Muscle layer of duodenum (tissue), 2 donors: ENCODE data around the gene LSAMP.

Source experiments
- H3K27ac ChIP-seq: one replicate; pipeline ENCODE4 v1.7.0; 2013; ENCODE audit warnings: mild to moderate bottlenecking, low read length
- H3K27me3 ChIP-seq: one replicate; pipeline ENCODE4 v1.7.0; 2013; ENCODE audit warnings: low read depth, mild to moderate bottlenecking, control low read depth, low read length
- H3K36me3 ChIP-seq, 2 donors: one replicate each; pipeline ENCODE4 v1.7.0; 2013; ENCODE audit warnings: low read length in 2 of 2, control low read depth in 1 of 2, mild to moderate bottlenecking in 1 of 2; ENCODE audit not compliant: insufficient read depth in 2 of 2, control insufficient read depth in 1 of 2
- H3K4me1 ChIP-seq, 2 donors: one replicate each; pipeline ENCODE4 v1.7.0; 2013; ENCODE audit warnings: low read length in 2 of 2, mild to moderate bottlenecking in 2 of 2, control low read depth in 1 of 2, moderate library complexity in 1 of 2; ENCODE audit not compliant: insufficient read depth in 2 of 2, control insufficient read depth in 1 of 2
- H3K4me3 ChIP-seq, 2 donors: one replicate each; pipeline ENCODE4 v1.7.0; 2013; ENCODE audit warnings: low read length in 2 of 2, low read depth in 1 of 2, mild to moderate bottlenecking in 1 of 2
- H3K9me3 ChIP-seq, 2 donors: one replicate each; pipeline ENCODE4 v1.7.0; 2013; ENCODE audit warnings: low read length in 2 of 2, control low read depth in 1 of 2, mild to moderate bottlenecking in 1 of 2; ENCODE audit not compliant: control insufficient read depth in 1 of 2
- donor health status: healthy.

Gene LSAMP

DNA sequence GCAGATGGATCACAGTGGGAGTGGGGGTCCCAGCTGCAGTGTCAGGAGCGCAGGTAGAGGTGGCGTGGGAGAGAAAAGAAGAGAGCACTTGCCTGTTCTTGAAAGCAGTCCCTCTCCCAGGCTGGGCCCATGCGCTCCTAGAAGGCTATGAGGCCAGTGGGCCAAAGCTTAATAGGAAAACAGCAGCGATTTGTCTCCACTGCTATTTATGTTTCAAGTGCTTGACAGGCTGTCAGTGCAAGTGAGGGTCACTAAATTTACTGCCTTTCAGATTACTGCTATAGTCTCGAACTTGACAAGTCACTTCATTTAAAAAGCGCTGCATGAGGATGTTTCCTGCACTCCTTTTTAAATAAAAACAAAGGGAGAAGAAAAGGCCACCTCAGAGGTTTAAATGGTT lies 582.4 kb downstream of the LSAMP start:
- H3K4me1 ChIP-seq = peaks cover 0 to 5% of the 10 kb centered on the region in 2 donors
- no peak overlapping the region for H3K4me3 ChIP-seq
- no peaks in the 10 kb centered on the region for H3K9me3 ChIP-seq
- no peak overlapping the region for H3K27ac ChIP-seq
- H3K27me3 ChIP-seq = no peaks in the 10 kb centered on the region
- no peaks in the 10 kb centered on the region for H3K36me3 ChIP-seq

DNA sequence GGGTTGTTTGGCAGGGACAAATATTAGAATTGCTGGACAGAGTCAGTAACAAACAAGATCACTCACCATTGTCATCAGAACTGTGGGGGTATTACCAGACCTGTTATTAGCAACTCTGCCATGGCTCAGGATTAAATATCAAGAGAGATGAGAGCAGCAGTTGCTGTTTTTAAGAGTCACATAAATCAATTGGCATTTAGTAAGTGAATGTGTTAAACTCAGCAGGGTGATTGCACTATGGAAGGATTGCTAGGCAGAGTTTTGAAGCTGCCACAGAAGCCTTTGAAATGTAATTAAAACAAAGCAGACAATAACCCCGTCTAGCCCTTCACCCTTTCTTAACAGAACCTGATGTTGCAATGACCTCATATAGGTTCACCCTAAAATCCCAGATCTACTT lies 583.2 kb downstream of the LSAMP start:
- Histone ChIP-seq H3K36me3 (no peaks in the 10 kb centered on the region), H3K9me3 (no peaks in the 10 kb centered on the region), H3K27me3 (no peaks in the 10 kb centered on the region), H3K27ac (no peak overlapping the region), H3K4me3 (no peak overlapping the region), H3K4me1 (peaks cover 0 to 11% of the 10 kb centered on the region in 2 donors)

DNA sequence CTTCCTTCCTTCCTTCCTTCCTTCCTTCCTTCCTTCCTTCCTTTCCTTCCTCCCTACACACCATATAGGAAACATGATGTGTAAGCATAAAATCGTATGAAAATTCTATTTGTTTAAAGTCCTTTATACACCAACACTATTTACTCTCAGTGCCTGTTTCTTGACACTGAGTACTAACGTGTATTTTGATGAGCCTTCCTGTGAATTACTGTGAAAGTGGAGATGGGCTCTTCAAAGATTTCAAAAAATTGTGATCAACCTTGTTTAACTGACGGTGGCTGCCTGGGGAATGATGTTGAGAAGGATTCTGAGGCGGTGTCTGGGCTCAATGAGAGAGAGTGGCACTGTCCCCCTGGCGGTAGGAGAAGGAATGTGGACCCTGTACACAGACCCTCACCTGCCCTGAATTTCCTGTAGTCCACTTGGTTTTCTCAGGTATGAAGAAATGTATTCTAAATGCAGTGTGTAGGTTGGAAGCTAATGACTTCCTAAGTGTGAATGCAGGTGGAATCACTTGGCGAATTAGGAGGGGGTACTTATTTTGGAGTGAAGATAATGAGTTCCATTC lies 584.0 kb downstream of the LSAMP start:
- H3K27ac ChIP-seq = no peak overlapping the region
- H3K9me3 ChIP-seq = no peaks in the 10 kb centered on the region
- H3K4me3 ChIP-seq = no peak overlapping the region
- H3K36me3 ChIP-seq = no peaks in the 10 kb centered on the region
- H3K27me3 ChIP-seq = no peaks in the 10 kb centered on the region
- peaks cover 0 to 17% of the 10 kb centered on the region in 2 donors for H3K4me1 ChIP-seq

DNA sequence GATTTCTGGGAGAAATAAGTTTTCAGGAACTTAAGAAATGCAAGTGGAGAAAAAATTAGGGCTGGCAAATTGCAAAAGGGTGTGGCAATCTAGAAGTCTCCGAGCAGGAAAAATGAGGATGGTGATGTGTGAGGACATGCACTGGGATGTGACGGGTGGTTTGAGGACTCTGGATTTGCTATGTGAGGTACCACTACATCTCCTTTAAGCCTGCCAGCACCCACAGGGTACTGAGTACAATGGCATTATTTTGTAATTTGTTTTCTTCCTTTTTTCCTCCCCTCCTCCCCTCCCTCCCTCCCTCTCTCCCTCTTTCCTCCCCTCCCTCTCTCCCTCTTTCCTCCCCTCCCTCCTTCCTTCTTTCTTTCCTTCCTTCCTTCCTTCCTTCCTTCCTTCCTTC lies 584.5 kb downstream of the LSAMP start:
- H3K9me3 ChIP-seq = no peaks in the 10 kb centered on the region
- H3K4me1 ChIP-seq = peaks cover 0 to 17% of the 10 kb centered on the region in 2 donors
- H3K36me3 ChIP-seq = no peaks in the 10 kb centered on the region
- H3K27me3 ChIP-seq = no peaks in the 10 kb centered on the region
- H3K27ac ChIP-seq = no peak overlapping the region
- no peak overlapping the region for H3K4me3 ChIP-seq

DNA sequence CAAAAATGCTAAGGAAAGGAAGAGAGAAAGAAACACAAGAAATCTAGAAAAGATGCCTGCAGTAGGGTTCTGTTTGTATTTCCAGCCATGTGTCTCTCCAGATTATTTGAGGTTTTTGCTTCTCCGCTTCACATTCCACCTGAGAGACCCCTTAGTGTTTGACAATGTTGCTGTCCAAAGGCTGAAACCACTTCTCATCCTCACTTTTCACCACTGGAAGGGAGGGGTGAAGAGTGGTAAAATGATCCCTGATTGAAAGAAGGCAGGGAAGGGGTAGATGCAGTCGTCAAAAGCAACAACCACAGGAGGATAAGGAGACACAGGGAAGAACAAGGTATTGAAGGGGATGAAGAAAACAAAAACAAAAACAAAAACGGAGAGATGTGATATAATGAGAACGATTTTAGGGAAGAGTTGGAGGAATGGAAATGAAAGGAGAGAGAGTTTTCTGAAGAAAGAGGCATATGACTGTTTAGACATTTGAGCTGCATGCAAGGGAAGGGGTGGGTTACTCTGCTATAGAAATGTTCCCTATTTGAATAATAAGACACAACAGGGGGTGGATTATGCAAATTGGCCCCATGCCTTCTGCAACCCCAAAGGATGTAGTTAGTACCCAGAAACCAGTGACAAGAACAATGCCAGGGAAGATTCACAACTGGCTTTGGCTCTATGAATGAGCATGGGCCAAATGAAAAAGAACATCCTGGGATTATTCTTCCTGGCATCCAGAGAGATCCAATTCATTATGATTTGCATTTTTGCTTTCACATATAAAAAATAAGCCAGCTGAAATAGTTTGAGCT lies 586.1 kb downstream of the LSAMP start:
- Histone ChIP-seq H3K4me3 (no peak overlapping the region), H3K4me1 (peaks cover 0 to 17% of the 10 kb centered on the region in 2 donors), H3K27ac (no peak overlapping the region), H3K36me3 (no peaks in the 10 kb centered on the region), H3K27me3 (no peaks in the 10 kb centered on the region), H3K9me3 (no peaks in the 10 kb centered on the region)

DNA sequence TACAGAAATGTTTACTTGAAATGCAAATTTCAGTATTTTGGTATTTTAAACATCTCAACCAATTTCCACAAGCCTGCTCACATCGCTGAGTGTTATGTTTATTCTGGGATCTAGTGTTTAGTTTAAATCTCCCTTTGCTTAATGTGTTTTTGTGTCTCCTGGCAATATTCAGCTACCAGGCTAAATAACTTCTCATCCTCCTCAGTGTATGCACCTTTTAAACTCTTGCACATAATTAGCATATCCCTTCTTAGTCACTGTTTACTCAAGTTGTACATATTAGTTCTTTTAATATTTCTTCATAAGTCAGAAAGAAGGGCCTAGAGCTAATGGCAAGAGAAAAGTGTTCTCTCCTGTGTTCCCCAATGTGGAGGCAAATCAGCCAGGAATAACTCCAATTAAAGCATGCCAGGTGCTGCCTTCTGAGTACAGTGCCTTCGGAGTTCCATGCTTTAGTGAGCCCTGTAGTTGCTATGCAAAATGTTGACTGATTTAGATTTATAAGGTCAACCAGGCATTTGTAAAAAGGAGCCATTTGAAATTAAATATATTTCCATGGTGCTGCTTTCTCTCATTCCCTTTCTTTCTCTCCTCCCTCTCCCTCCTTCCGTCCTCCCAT lies 587.7 kb downstream of the LSAMP start:
- Histone ChIP-seq H3K27ac (no peak overlapping the region), H3K4me3 (no peak overlapping the region), H3K27me3 (no peaks in the 10 kb centered on the region), H3K4me1 (peaks cover 0 to 22% of the 10 kb centered on the region in 2 donors), H3K36me3 (no peaks in the 10 kb centered on the region), H3K9me3 (no peaks in the 10 kb centered on the region)

DNA sequence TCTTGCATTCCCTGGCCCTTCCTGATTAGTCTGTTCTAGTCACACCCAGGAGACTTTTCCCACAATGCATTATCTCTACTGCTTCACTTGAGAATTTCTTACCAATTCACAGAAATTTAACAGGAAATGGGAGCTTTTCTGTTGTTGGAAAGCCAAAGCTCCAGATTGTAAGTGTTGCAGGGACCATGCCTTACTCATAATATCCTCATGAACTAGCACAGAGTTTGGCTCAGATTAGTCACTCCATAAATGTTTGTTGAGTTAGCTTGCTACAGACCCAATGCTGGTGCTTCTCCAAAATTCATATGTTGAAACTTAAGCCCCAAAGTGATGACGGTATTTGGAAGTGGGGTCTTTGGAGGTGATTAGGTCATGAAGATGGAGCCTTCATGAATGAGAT lies 589.4 kb downstream of the LSAMP start:
- no peaks in the 10 kb centered on the region for H3K9me3 ChIP-seq
- no peak overlapping the region for H3K27ac ChIP-seq
- H3K36me3 ChIP-seq = no peaks in the 10 kb centered on the region
- H3K4me3 ChIP-seq = no peak overlapping the region
- peaks cover 0 to 22% of the 10 kb centered on the region in 2 donors for H3K4me1 ChIP-seq
- H3K27me3 ChIP-seq = no peaks in the 10 kb centered on the region

DNA sequence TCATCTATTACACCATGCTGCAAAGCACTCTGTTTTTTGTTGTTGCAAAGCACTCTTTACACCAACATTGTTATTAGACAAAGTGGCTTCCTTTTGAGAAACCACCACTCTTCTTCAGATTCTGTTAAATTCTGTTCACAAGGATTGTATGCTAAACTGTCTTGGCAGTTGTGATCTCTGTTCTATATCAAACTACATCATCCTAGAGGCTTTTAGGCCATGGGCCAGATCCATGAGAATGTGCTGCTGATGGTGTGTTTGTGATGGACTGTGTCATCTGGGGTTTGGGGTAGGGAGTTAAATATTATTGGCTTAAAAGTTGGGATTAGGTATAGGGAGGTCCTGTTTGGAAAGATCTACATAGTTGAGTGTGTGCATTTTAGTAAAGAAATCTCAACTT lies 592.2 kb downstream of the LSAMP start:
- Histone ChIP-seq H3K4me3 (no peak overlapping the region), H3K9me3 (no peaks in the 10 kb centered on the region), H3K27me3 (no peaks in the 10 kb centered on the region), H3K4me1 (peaks cover 0 to 19% of the 10 kb centered on the region in 2 donors), H3K36me3 (no peaks in the 10 kb centered on the region), H3K27ac (no peak overlapping the region)

DNA sequence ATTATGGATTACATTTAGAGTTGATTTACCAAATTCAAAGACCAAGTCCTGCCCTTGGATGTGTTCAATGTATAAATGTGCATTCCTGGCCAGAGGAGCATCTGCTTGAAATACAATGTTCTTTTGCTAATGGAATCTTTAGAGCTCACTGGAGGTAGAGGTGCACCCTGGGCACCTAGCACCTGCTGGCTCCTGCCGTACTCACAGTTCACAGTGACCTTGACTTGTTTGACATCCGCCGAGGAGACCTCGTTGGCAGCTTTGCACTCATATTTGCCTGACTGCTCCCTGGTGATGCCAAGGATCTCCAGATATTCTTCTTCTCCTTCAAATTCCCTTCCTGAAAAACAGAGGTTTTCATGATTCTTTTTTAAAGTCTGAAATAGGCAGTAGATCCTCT lies 593.0 kb downstream of the LSAMP start:
- no peak overlapping the region for H3K27ac ChIP-seq
- H3K4me1 ChIP-seq = peaks cover 0 to 13% of the 10 kb centered on the region in 2 donors
- H3K27me3 ChIP-seq = no peaks in the 10 kb centered on the region
- H3K4me3 ChIP-seq = no peak overlapping the region
- H3K9me3 ChIP-seq = no peaks in the 10 kb centered on the region
- H3K36me3 ChIP-seq = no peaks in the 10 kb centered on the region

DNA sequence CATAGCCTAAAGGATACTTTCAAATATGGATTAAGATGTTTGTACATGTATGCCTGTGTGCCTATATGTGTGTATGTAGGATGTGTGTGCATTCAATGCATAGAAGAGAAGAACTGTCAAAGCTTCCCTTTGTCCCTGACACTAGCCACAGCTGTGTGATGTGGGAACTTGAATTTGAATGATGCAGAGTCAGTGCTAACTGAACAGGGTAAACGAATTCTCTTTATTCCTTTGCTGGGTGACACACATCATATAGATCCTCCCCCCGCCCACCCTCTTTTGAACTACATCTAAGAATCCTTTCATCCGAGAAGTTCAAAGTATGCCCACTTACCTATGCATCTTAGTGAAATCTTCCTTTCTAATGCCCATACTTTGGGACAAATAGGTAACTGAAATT lies 593.7 kb downstream of the LSAMP start:
- Histone ChIP-seq H3K4me1 (peaks cover 0 to 6% of the 10 kb centered on the region in 2 donors), H3K27me3 (no peaks in the 10 kb centered on the region), H3K9me3 (no peaks in the 10 kb centered on the region), H3K27ac (no peak overlapping the region), H3K4me3 (no peak overlapping the region), H3K36me3 (no peaks in the 10 kb centered on the region)

DNA sequence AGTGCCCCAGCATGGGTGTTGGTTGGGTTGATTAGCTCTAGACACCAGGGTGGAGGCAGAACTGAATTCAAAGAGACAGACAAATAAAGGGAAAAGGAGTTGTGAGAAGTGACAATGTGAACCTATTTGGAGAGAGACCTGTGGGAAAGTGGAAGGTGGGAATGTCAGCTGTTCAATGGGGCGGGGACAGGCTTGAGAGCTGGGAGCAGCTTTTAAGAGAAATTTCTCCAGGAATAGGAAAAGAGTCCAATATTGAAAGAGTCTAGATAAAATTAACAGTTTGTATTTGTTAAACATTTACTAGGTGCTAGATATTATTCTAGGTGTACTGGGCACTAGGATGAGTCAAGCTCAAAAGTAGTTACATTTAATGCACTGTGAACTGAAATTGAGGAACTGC lies 596.6 kb downstream of the LSAMP start:
- Histone ChIP-seq H3K27me3 (no peaks in the 10 kb centered on the region), H3K36me3 (no peaks in the 10 kb centered on the region), H3K4me3 (no peak overlapping the region), H3K4me1 (peaks cover 0 to 6% of the 10 kb centered on the region in 2 donors), H3K27ac (no peak overlapping the region), H3K9me3 (no peaks in the 10 kb centered on the region)
